WTC11 (cell line): ENCODE measurements around the gene LTBP1. TPM values are rescaled to one million over a fixed set of nuclear protein-coding genes. Genes with fewer than 3 reads are reported as not detected.

Source experiments
- ATAC-seq: fragments of 200-7000 bp; cut with Tn5 transposase; 2 replicates; pipeline ENCODE4 v1.10.0; 2021; ENCODE audit warnings: mild to moderate bottlenecking, moderate library complexity
- CTCF ChIA-PET: fragments of 300-600 bp; sonication (Branson Sonifier 250); formaldehyde crosslinking; loops from one replicate; lab custom pipeline; 2021; ENCODE audit warnings: antibody characterized with exemption; lab: Charles Lee
- POLR2A ChIA-PET: fragments of 350-600 bp; sonication (Branson Sonifier 250); formaldehyde crosslinking; loops from one replicate; lab custom pipeline; 2021; ENCODE audit warnings: antibody characterized with exemption; lab: Charles Lee
- DNase-seq: peaks from one replicate; pipeline ENCODE4 v3.0.0; 2021; ENCODE audit warnings: low spot score
- H3K27ac Mint-ChIP-seq: 2 replicates; pipeline ENCODE4 v1.8.0; 2021; ENCODE audit warnings: mixed read lengths
- H3K27me3 Mint-ChIP-seq: 2 replicates; pipeline ENCODE4 v1.8.0; 2021; ENCODE audit warnings: low read depth, mild to moderate bottlenecking, moderate library complexity, mixed read lengths
- H3K36me3 Mint-ChIP-seq: 2 replicates; pipeline ENCODE4 v1.8.0; 2021; ENCODE audit warnings: mixed read lengths
- H3K4me1 Mint-ChIP-seq: 2 replicates; pipeline ENCODE4 v1.8.0; 2022; ENCODE audit warnings: mixed read lengths
- H3K4me3 Mint-ChIP-seq: 2 replicates; pipeline ENCODE4 v1.8.0; 2021; ENCODE audit warnings: mild to moderate bottlenecking, moderate library complexity, mixed read lengths
- H3K9me3 Mint-ChIP-seq: 2 replicates; pipeline ENCODE4 v1.8.0; 2021; ENCODE audit warnings: mixed read lengths
- ATF1 ChIP-seq: sonication (generic); formaldehyde crosslinking; IDR thresholded peaks from 2 replicates; pipeline ENCODE4 v1.8.1; 2023; ENCODE audit warnings: mild to moderate bottlenecking, moderate library complexity, missing genetic modification reagents
- CBFB ChIP-seq: sonication (generic); formaldehyde crosslinking; IDR thresholded peaks from 2 replicates; pipeline ENCODE4 v1.8.1; 2022; ENCODE audit warnings: mild to moderate bottlenecking, low read depth, missing genetic modification reagents
- CREB1 ChIP-seq: sonication (generic); formaldehyde crosslinking; IDR thresholded peaks from 2 replicates; pipeline ENCODE4 v1.8.0; 2023; ENCODE audit warnings: mild to moderate bottlenecking, missing genetic modification reagents
- FOXP1 ChIP-seq: sonication (generic); formaldehyde crosslinking; IDR thresholded peaks from 2 replicates; pipeline ENCODE4 v1.8.0; 2022; ENCODE audit warnings: missing genetic modification reagents, mild to moderate bottlenecking, moderate library complexity, borderline replicate concordance
- GABPB1 ChIP-seq: sonication (generic); formaldehyde crosslinking; IDR thresholded peaks from 2 replicates; pipeline ENCODE4 v1.8.1; 2023; ENCODE audit warnings: mild to moderate bottlenecking, missing genetic modification reagents
- HMGA2 ChIP-seq: fragments of 250-450 bp; sonication (Bioruptor Pico); IDR thresholded peaks from 2 replicates; pipeline ENCODE4 v1.4.0; 2021; ENCODE audit warnings: mild to moderate bottlenecking, moderate library complexity
- KAT7 ChIP-seq: sonication (generic); formaldehyde crosslinking; IDR thresholded peaks from 2 replicates; pipeline ENCODE4 v1.8.1; 2023; ENCODE audit warnings: missing genetic modification reagents, mild to moderate bottlenecking, borderline replicate concordance
- MXD4 ChIP-seq: fragments of 250-450 bp; sonication (Bioruptor Pico); IDR thresholded peaks from 2 replicates; pipeline ENCODE4 v1.8.0; 2021; ENCODE audit warnings: mild to moderate bottlenecking, moderate library complexity, borderline replicate concordance
- NFYB ChIP-seq: sonication (generic); formaldehyde crosslinking; conservative IDR thresholded peaks from 2 replicates; pipeline ENCODE4 v1.8.0; 2022; ENCODE audit warnings: low read depth, missing genetic modification reagents
- NR2C2 ChIP-seq: sonication (generic); formaldehyde crosslinking; IDR thresholded peaks from 2 replicates; pipeline ENCODE4 v1.8.0; 2022; ENCODE audit warnings: mild to moderate bottlenecking, missing genetic modification reagents
- RORB ChIP-seq: fragments of 250-450 bp; sonication (Bioruptor Pico); IDR thresholded peaks from 2 replicates; pipeline ENCODE4 v1.9.0; 2021; ENCODE audit warnings: mild to moderate bottlenecking
- TCF7 ChIP-seq: sonication (generic); formaldehyde crosslinking; IDR thresholded peaks from 2 replicates; pipeline ENCODE4 v1.8.0; 2022; ENCODE audit warnings: mild to moderate bottlenecking, low read depth, missing genetic modification reagents, moderate library complexity
- ZNF121 ChIP-seq: sonication (generic); formaldehyde crosslinking; IDR thresholded peaks from 2 replicates; pipeline ENCODE4 v1.8.0; 2023; ENCODE audit warnings: missing genetic modification reagents
- ZNF138 ChIP-seq: sonication (generic); formaldehyde crosslinking; conservative IDR thresholded peaks from 2 replicates; pipeline ENCODE4 v1.8.1; 2022; ENCODE audit warnings: mild to moderate bottlenecking, moderate library complexity, missing genetic modification reagents
- ZNF396 ChIP-seq: fragments of 250-450 bp; sonication (Bioruptor Pico); IDR thresholded peaks from 2 replicates; pipeline ENCODE4 v1.8.0; 2021; ENCODE audit warnings: mild to moderate bottlenecking, moderate library complexity, borderline replicate concordance
- total RNA-seq: library from RNA; stranded (reverse); gene quantifications from 3 replicates; pipeline ENCODE4 v1.2.3, GENCODE V29; 2021
- TF ChIP-seq, protein P1 (sequence below): fragments of 250-450 bp; sonication (Bioruptor Pico); IDR thresholded peaks from 2 replicates; pipeline ENCODE4 v1.9.0; 2021; ENCODE audit warnings: mild to moderate bottlenecking, borderline replicate concordance
- TF ChIP-seq, protein P2 (sequence below): sonication (generic); formaldehyde crosslinking; conservative IDR thresholded peaks from 2 replicates; pipeline ENCODE4 v1.8.1; 2022; ENCODE audit warnings: mild to moderate bottlenecking, missing genetic modification reagents
- TF ChIP-seq, protein P3 (sequence below): sonication (generic); formaldehyde crosslinking; IDR thresholded peaks from 2 replicates; pipeline ENCODE4 v1.8.0; 2022; ENCODE audit warnings: mild to moderate bottlenecking, missing genetic modification reagents
- TF ChIP-seq, protein P4 (sequence below): sonication (generic); formaldehyde crosslinking; IDR thresholded peaks from 2 replicates; pipeline ENCODE4 v1.8.1; 2023; ENCODE audit warnings: mild to moderate bottlenecking, missing genetic modification reagents
- TF ChIP-seq, protein P5 (sequence below): sonication (generic); formaldehyde crosslinking; IDR thresholded peaks from 2 replicates; pipeline ENCODE4 v1.8.0; 2022; ENCODE audit warnings: missing genetic modification reagents
- TF ChIP-seq, protein P6 (sequence below): sonication (generic); formaldehyde crosslinking; IDR thresholded peaks from 2 replicates; pipeline ENCODE4 v1.8.1; 2022; ENCODE audit warnings: missing genetic modification reagents, borderline replicate concordance
- TF ChIP-seq, protein P7 (sequence below): fragments of 250-450 bp; sonication (Bioruptor Pico); IDR thresholded peaks from 2 replicates; pipeline ENCODE4 v2.1.2; 2022; ENCODE audit warnings: mild to moderate bottlenecking, moderate library complexity

Gene LTBP1
- total RNA-seq, 1 experiment from 2014 or later, result 33.6 TPM

DNA sequence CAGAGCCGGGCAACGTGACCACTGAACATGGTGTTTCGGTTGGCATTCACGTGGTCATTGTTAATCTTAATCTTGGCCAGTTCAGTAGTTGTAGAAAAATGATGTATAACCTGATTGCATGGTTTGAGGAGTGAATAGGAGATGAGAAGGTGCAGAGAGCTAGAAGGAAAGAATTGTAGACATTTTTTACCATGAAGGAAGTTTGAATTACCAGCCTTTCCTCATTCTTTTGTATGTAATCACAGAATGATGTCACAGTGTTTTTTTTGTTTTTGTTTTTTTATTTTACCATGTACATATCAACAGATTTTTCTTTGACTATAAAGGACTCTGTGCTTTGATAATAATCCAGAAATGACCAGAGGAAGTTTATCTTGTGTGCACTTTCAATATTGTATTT, 126.3 kb downstream of the LTBP1 start:
- DNase-seq (no peak), ATAC-seq (no peak)
- TF ChIP-seq FOXP1 (no peak), ATF1 (CRISPR knock-in tag) (no peak), CREB1 (CRISPR knock-in tag) (no peak), ZNF138 (CRISPR knock-in tag) (no peak), ZNF396 (CRISPR knock-in tag) (no peak), KAT7 (CRISPR knock-in tag) (no peak)
- TF ChIP-seq, protein P1, sequence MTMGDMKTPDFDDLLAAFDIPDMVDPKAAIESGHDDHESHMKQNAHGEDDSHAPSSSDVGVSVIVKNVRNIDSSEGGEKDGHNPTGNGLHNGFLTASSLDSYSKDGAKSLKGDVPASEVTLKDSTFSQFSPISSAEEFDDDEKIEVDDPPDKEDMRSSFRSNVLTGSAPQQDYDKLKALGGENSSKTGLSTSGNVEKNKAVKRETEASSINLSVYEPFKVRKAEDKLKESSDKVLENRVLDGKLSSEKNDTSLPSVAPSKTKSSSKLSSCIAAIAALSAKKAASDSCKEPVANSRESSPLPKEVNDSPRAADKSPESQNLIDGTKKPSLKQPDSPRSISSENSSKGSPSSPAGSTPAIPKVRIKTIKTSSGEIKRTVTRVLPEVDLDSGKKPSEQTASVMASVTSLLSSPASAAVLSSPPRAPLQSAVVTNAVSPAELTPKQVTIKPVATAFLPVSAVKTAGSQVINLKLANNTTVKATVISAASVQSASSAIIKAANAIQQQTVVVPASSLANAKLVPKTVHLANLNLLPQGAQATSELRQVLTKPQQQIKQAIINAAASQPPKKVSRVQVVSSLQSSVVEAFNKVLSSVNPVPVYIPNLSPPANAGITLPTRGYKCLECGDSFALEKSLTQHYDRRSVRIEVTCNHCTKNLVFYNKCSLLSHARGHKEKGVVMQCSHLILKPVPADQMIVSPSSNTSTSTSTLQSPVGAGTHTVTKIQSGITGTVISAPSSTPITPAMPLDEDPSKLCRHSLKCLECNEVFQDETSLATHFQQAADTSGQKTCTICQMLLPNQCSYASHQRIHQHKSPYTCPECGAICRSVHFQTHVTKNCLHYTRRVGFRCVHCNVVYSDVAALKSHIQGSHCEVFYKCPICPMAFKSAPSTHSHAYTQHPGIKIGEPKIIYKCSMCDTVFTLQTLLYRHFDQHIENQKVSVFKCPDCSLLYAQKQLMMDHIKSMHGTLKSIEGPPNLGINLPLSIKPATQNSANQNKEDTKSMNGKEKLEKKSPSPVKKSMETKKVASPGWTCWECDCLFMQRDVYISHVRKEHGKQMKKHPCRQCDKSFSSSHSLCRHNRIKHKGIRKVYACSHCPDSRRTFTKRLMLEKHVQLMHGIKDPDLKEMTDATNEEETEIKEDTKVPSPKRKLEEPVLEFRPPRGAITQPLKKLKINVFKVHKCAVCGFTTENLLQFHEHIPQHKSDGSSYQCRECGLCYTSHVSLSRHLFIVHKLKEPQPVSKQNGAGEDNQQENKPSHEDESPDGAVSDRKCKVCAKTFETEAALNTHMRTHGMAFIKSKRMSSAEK (CRISPR knock-in tag), result no peak
- Mint-ChIP-seq H3K4me1 (no peaks in the 10 kb centered on the region), H3K4me3 (no peak overlapping the region), H3K36me3 (no peaks in the 10 kb centered on the region), H3K27me3 (no peaks in the 10 kb centered on the region), H3K9me3 (no peaks in the 10 kb centered on the region), H3K27ac (no peak overlapping the region)
- CTCF ChIA-PET, result no interaction called here
- POLR2A ChIA-PET, result no interaction called here

DNA sequence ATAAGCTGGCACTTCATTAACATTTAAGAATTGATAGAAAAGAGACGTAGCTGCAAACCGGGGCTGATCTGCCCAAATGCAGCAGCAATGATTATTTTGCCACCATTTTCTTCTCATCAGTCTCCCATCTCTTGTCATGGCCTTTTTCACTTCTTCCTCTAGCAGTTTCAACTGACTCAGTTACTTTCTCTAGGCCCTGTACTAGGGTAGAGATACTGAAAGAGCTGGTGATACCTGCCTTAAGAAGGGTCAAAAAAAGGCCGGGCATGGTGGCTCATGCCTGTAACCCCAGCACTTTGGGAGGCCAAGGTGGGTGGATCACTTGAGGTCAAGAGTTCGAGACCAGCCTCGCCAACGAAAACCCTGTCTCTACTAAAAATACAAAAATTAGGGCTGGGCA, 127.4 kb downstream of the LTBP1 start:
- no peaks in the 10 kb centered on the region for H3K9me3 Mint-ChIP-seq
- POLR2A ChIA-PET, result no interaction called here

DNA sequence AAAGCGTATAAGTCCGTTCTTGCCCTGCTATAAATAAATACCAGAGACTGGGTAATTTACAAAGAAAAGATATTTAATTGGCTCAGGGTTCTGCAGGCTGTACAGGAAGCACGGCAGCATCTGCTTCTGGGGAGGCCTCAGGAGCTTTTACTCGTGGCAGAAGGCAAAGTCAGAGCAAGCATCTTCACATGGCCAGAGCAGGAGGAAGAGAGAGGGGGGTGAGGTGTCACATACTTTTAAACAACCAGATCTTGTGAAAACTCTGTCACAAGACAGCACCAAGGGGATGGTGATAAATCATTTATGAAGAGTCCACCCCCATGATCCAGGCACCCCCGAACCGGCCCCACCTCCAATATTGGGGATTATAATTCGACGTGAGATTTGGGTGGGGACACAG, 130.6 kb downstream of the LTBP1 start:
- CTCF ChIA-PET, result no interaction called here
- no peaks in the 10 kb centered on the region for H3K4me1 Mint-ChIP-seq
- H3K9me3 Mint-ChIP-seq, result no peaks in the 10 kb centered on the region
- ATAC-seq (no peak), DNase-seq (no peak)
- no peak overlapping the region for H3K4me3 Mint-ChIP-seq
- H3K27ac Mint-ChIP-seq, result no peak overlapping the region
- POLR2A ChIA-PET, result no interaction called here
- H3K27me3 Mint-ChIP-seq, result peaks cover 15% of the 10 kb centered on the region
- no peaks in the 10 kb centered on the region for H3K36me3 Mint-ChIP-seq
- TF ChIP-seq, protein P2, sequence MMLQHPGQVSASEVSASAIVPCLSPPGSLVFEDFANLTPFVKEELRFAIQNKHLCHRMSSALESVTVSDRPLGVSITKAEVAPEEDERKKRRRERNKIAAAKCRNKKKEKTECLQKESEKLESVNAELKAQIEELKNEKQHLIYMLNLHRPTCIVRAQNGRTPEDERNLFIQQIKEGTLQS (CRISPR knock-in tag), result no peak
- TF ChIP-seq, protein P3, sequence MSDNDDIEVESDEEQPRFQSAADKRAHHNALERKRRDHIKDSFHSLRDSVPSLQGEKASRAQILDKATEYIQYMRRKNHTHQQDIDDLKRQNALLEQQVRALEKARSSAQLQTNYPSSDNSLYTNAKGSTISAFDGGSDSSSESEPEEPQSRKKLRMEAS (CRISPR knock-in tag), result no peak
- TF ChIP-seq RORB (CRISPR knock-in tag) (no peak), HMGA2 (CRISPR knock-in tag) (no peak), NR2C2 (CRISPR knock-in tag) (no peak), ZNF121 (CRISPR knock-in tag) (no peak), MXD4 (CRISPR knock-in tag) (no peak), NFYB (CRISPR knock-in tag) (no peak), GABPB1 (no peak)
- TF ChIP-seq, protein P4, sequence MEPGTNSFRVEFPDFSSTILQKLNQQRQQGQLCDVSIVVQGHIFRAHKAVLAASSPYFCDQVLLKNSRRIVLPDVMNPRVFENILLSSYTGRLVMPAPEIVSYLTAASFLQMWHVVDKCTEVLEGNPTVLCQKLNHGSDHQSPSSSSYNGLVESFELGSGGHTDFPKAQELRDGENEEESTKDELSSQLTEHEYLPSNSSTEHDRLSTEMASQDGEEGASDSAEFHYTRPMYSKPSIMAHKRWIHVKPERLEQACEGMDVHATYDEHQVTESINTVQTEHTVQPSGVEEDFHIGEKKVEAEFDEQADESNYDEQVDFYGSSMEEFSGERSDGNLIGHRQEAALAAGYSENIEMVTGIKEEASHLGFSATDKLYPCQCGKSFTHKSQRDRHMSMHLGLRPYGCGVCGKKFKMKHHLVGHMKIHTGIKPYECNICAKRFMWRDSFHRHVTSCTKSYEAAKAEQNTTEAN (CRISPR knock-in tag), result no peak
- TF ChIP-seq, protein P5, sequence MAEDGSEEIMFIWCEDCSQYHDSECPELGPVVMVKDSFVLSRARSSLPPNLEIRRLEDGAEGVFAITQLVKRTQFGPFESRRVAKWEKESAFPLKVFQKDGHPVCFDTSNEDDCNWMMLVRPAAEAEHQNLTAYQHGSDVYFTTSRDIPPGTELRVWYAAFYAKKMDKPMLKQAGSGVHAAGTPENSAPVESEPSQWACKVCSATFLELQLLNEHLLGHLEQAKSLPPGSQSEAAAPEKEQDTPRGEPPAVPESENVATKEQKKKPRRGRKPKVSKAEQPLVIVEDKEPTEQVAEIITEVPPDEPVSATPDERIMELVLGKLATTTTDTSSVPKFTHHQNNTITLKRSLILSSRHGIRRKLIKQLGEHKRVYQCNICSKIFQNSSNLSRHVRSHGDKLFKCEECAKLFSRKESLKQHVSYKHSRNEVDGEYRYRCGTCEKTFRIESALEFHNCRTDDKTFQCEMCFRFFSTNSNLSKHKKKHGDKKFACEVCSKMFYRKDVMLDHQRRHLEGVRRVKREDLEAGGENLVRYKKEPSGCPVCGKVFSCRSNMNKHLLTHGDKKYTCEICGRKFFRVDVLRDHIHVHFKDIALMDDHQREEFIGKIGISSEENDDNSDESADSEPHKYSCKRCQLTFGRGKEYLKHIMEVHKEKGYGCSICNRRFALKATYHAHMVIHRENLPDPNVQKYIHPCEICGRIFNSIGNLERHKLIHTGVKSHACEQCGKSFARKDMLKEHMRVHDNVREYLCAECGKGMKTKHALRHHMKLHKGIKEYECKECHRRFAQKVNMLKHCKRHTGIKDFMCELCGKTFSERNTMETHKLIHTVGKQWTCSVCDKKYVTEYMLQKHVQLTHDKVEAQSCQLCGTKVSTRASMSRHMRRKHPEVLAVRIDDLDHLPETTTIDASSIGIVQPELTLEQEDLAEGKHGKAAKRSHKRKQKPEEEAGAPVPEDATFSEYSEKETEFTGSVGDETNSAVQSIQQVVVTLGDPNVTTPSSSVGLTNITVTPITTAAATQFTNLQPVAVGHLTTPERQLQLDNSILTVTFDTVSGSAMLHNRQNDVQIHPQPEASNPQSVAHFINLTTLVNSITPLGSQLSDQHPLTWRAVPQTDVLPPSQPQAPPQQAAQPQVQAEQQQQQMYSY, result no peak
- TF ChIP-seq, protein P6, sequence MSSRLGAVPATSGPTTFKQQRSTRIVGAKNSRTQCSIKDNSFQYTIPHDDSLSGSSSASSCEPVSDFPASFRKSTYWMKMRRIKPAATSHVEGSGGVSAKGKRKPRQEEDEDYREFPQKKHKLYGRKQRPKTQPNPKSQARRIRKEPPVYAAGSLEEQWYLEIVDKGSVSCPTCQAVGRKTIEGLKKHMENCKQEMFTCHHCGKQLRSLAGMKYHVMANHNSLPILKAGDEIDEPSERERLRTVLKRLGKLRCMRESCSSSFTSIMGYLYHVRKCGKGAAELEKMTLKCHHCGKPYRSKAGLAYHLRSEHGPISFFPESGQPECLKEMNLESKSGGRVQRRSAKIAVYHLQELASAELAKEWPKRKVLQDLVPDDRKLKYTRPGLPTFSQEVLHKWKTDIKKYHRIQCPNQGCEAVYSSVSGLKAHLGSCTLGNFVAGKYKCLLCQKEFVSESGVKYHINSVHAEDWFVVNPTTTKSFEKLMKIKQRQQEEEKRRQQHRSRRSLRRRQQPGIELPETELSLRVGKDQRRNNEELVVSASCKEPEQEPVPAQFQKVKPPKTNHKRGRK (CRISPR knock-in tag), result no peak

More for the DNA sequence above, 127.4 kb downstream of the LTBP1 start:
- no peak for TF ChIP-seq TCF7 (CRISPR knock-in tag)
- TF ChIP-seq CBFB (CRISPR knock-in tag), result no peak
- TF ChIP-seq, protein P7, sequence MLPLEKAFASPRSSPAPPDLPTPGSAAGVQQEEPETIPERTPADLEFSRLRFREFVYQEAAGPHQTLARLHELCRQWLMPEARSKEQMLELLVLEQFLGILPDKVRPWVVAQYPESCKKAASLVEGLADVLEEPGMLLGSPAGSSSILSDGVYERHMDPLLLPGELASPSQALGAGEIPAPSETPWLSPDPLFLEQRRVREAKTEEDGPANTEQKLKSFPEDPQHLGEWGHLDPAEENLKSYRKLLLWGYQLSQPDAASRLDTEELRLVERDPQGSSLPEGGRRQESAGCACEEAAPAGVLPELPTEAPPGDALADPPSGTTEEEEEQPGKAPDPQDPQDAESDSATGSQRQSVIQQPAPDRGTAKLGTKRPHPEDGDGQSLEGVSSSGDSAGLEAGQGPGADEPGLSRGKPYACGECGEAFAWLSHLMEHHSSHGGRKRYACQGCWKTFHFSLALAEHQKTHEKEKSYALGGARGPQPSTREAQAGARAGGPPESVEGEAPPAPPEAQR (CRISPR knock-in tag), result no peak
- CTCF ChIA-PET, result no interaction called here
- Mint-ChIP-seq H3K36me3 (no peaks in the 10 kb centered on the region), H3K4me1 (no peaks in the 10 kb centered on the region), H3K4me3 (no peak overlapping the region), H3K27me3 (no peaks in the 10 kb centered on the region), H3K27ac (no peak overlapping the region)
- DNase-seq (no peak), ATAC-seq (no peak)
